NCI-H524 treated with DMSO at 0.1 percent for 48 hours (cell line): Measurements from ENCODE around the gene ADPRH.
"Not testable (repeated sequence)": the region's sequence is repeated elsewhere in the genome, so short reads cannot be mapped to it uniquely, and the experiment has no call there.

ENCODE experiments used
- DNase-seq: peaks from one replicate; lab custom pipeline; 2025; lab: John Stamatoyannopoulos, UW

Gene ADPRH

DNA sequence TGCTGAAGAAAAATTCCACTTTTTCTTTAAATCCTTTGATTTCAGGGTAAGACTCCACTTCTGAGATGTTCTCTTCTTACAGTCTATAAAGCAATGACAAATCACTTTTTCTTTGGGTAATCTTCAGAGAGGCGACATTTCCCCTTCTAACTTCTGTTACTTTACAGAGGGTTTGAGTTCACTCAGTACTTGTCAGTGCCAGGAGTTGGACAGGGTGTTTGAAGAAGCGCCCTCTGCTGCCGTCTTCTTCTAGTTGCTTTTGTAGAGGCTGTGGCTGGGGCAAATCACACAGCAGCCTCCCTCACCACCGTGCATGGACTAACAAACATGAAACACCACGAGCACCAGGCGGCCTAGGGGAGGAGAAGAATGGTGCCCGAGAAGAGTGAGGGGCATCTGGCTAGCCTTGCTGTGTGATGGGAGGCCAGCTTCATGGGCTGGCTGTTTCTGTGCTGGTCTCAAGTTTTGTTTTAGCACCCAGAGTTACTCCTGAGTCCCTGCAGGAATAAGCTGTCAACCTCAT lies 19.8 kb upstream of the ADPRH start, which contains the start of gene CD80:
Gene CD80, minus strand, starts transcription at position 174 of the 523 bp plus-strand sequence. CDS start 1,886 bp downstream, outside the sequence.
- no peak for DNase-seq

DNA sequence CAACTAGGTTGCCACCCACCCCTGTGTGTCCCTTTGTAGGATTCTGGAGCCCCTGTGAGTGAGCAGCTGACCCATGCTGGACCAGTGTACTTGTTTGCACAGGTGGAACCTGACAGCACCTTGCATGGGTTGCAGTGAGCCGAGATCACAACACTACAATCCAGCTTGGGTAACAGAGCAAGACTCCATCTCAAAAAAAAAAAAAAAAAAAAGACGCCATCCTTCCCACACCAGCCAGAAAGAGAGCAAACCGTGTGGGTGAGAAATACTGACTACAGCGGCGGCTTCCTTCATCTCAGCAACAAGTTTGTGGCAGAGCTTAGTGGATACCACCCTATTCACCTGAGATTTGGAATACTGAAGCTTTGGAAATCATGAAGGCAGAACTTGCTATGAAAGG lies 19.1 kb upstream of the ADPRH start:
- no peak for DNase-seq

DNA sequence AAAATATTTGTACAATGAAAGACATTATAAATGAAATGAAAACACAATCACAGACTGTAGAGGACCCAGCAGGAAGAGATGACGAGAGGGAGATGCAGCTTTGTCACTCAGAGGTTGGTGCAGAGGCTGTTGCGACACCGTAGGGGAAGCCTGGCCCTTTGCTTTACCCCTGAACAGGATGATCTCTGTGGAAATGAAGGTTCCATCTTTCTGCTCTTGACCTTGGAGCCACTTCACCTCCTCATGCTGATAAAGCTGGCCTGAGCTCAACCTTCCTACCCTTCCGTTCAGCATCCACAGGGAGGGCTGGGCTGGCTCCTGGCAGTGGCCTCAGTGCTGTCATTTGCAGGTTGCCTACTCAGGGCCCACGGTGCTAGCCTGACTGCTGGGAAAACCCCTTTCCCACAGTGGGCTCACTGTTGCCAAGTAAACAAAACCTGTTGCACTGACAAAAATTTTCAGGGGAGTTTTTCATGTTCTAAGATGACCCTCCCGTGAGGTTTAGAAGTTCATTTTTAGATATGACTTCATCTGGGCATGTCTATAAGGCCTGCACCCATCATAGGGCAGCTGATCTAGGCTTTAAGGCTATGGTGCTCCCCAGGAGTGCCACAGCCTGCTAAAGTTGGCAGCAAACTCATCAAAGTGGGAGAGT lies 16.9 kb upstream of the ADPRH start:
- DNase-seq = no peak

DNA sequence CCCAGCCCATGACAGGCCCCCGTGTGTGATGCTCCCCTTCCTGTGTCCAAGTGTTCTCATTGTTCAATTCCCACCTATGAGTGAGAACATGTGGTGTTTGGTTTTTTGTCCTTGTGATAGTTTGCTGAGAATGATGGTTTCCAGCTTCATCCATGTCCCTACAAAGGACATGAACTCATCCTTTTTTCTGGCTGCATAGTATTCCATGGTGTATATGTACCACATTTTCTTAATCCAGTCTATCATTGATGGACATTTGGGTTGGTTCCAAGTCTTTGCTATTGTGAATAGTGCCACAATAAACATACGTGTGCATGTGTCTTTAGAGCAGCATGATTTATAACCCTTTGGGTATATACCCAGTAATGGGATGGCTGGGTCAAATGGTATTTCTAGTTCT lies 16.0 kb upstream of the ADPRH start:
- DNase-seq = not testable (repeated sequence)

DNA sequence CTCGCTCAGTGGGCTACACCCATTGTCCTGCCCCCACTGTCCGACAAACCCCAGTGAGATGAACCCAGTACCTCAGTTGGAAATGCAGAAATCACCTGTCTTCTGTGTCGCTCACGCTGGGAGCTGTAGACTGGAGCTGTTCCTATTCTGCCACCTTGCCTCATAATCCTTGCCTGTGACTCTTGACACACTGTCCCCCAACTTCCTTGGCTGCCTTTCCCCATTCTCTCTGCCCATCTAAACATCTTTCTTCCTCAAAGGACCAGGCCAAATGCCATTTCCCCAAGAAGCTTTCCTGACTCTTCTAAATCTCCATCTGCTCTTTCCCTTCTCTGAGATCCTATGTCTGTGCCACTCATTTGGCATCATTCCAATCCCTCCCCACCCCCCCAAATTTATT lies 10.1 kb upstream of the ADPRH start:
- no peak for DNase-seq

DNA sequence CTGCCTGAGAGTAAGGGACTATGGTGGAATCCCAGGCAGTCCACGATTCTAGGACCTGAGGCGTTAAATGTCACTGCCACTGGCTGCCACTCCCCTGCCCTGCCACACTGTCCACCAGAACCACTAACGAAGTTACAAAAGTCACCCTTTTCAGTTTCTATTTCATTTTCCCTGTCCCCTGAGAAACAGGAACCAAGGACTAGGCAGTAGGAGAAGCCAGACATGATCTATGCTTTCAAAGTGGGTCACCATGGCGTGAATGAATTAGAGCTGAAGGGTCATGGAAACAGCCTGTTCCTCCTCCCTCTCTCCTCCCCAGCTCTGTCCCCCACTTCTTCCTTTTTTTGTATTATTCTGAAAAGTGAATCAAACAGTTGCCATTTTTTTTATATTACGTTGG lies 9.1 kb upstream of the ADPRH start:
- DNase-seq = no peak

DNA sequence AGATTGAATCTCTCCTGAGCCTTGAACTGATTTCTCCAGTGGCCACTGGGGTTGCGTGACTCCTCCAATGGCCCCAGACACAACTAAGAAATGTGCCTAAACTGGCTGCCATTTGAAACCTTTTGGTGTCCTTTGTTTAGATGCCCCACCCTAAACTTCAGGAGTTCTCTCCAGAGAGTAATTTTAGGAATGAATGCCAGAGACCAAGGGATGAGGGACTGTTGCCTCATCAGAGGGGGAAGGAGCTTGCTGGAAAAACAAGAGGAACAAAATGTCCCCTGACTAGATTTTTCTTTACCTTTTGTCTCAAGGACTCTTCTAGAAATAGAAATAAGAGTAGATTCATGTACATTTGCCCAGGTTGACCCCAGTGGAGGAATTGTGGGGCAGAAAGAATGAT lies 8.1 kb upstream of the ADPRH start:
- DNase-seq = no peak

DNA sequence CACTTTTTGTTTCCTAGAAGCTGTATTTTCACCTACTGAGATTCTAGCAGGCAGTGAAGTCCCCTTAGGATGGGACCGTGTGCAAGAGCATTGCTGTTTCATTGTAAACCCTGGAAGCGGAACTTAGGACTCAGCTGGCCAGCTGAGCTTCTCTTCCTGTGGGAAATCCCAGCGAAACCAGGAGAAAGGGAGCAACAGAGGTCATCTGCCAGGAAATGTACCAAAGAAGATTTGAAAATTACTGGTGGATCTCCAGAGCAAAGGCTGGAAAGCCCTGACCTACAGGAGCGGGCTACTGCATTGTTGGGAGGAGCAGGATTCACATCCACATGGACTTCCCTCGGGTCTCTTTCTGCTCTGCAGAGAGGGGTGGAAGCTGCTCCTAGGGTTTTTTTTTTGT lies 7.6 kb upstream of the ADPRH start:
- no peak for DNase-seq

DNA sequence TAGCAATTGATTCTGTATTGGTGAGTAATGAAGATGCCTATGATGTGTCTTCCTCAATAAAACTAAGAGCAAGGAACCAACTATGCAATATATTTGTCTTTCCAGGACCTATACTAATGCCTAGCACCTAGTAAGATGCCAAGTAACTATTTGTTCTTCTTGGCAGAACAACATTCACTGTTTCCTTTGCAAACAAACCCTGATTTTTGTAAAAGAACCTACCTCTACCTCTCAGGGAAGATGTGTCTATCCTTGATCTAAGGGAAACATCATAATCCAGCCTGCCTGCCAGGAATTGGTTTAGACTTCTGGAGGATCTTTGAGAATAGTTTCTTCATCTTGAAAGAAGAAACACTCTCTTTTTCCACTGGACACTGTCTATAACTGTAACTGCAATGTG lies 3.8 kb upstream of the ADPRH start:
- DNase-seq = no peak

DNA sequence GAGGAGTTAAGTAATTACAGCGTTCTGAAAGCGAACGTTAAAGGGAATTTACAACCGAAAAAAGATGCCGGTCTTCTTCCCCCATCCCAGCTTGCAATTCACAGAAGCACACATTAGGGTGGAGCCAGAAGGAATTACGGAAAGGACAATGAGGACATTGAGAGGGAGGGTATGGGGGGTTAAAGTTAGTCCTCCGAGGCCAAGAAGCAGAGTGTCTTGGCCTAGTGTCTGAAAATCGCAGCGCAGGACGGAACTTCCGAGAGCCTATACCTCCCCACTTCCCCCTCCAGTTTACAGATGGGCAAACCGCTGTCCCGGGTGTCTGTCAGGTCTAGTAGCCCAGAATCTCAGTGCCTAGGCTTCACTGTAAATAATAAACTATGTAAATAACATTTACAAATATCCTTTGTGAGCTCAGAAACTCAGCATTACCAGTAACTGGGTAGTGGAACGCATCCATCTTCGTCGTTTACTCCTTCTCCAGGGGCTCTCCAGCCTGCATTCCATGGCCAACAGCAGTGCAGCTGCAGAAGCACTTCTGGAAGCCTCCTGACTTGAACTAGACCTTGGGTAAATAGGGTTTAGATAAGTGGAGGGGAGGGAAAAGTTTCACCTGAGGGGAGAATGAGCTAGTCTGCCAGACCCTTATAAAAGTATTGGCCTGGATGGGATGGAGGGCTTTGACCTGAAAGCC lies 922 bp downstream of the ADPRH start:
- no peak for DNase-seq

DNA sequence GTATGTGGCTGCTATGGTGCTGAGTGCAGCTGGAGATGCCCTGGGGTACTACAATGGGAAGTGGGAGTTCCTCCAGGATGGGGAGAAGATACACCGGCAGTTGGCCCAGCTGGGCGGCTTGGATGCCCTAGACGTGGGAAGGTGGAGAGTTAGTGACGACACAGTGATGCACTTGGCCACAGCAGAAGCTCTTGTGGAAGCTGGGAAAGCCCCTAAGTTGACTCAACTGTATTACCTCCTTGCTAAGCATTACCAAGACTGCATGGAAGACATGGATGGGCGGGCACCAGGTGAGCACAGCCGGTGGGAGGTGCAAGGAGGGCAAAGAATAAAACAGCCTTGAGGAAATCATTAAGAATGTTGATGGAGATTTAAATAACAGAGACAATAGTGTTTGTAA lies 2.9 kb downstream of the ADPRH start:
- DNase-seq = no peak

DNA sequence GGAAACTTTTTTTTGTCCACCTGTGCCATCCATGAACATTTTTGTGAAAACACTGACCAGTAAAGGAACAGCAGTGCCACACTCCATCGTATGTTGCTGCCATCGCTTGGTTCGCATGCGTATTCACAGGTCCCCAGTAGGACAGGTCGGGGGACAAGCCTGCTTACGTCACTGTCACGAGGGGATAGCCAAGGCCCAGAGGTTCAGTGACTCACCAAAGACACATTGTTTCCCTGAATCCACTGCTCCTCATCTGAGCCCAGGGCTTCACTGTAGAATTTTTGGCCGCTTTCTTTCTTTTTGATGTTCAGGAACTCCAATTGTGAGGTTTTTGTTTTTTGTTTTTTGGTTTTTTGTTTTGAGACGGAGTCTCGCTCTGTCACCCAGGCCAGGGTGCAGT lies 5.9 kb downstream of the ADPRH start:
- no peak for DNase-seq

DNA sequence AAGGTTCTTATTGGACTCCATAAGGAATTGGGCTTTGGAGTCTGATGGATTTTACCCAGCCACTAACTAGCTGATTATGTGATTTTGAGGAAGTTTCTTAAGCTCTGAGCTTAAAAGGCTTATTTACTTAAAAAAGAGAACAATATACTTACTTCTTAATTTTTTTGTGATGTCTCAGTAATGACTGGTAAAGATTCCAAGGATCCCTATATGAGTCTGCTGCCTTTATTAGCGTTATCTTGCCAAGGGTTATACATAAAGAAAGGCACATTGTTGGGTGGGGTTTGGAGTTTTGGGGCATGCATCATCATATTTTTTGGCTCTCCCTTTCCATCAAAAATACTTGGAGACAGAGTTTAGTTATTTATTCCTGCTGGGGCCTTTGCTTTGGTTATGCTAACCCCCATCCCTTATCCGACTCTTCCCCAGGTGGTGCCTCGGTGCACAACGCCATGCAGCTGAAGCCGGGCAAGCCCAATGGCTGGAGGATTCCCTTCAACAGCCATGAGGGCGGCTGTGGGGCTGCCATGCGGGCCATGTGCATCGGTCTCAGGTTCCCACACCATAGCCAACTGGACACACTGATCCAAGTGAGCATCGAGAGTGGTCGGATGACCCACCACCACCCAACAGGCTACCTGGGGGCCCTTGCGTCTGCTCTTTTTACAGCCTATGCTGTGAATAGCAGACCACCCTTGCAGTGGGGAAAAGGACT lies 6.7 kb downstream of the ADPRH start:
- DNase-seq = no peak

DNA sequence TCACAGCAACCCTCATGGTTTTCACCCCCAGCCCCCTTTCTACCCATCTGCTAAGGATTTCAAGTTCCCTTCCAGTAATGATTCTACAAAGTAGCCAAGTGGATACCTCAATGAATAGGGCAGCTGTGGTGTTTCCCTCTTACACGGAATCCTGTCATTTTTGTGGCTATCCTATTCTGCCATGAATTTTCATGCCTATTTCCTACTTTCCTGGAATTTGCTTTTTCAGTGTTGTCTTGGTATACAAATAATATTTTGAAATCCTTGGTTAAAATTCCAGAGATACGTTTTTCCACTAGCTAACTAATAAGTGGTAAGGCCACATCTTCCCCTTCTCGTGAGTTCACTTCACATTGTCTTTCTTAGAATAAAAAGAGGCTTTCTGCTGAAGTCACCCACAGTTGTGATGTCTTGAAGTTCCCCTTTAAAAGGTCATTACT lies 7.5 kb downstream of the ADPRH start:
- no peak for DNase-seq

DNA sequence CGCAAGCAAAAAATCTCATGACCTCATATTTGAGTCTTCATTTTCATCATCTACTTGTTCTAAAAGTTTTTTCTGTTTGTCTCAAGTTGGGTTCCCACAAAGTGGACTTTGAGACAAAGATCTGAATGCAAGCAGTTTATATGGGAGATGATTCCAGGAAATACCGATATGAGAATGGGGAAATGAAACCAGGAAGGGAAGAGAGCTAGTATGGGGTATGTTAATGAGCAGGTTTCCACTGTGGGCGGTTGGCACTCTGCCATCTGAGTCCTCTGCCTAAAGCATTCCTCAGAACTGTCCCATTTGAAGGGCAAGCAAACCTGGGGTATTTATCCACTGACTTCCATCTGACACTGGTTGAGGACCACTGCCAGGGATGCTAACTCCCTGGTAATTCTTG lies 8.8 kb downstream of the ADPRH start:
- no peak for DNase-seq

DNA sequence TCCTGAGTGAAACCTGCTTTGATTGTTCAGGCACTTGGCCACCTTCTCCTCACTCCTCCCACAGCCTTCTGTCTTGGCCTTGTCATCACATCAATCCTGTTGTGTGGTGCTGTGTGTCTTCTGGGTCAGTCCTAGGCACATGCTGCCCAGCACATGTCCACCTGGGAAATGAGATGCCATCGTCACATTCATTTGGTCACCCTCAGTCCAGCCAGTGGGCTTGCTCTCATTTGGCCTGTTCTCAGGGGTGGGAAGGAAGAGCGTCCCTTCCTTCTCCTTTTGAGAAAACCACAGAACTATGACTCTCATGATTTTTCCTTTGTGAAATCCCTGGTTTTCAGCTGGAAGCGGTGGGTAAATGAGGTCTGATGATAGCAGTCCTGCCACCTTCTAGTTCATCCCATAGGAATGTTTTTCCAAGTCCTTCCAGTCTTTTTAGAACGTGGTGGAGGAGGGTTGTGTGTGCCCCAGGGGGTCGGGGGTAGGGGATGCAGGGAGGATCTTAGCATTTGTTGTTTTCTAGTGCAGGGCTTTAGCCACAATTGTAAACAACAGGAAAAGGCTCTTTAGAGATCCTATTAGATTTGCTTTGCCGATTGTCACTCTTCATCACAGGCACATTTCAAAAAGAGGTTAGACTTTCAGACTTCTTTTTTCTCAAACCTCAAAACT lies 9.9 kb downstream of the ADPRH start:
- no peak for DNase-seq

DNA sequence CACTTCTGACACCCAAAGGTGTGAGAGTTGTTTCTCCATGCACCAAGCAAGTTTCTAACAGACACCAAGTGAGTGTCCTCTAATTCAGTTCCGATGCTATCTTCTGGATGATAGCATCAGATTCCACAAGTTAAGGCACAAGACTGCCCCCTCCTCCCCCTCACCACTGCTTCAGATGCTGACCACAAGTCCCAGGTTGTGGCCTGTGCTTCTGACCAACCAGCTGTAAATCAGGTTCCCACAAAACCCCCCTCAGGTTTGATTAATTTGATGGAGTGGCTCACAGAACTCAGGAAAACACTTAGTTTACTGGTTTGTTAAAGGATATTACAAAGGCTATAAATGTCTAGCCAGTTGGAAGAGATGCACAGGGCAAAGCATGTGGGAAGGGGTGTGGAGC lies 11.4 kb downstream of the ADPRH start:
- DNase-seq = no peak

DNA sequence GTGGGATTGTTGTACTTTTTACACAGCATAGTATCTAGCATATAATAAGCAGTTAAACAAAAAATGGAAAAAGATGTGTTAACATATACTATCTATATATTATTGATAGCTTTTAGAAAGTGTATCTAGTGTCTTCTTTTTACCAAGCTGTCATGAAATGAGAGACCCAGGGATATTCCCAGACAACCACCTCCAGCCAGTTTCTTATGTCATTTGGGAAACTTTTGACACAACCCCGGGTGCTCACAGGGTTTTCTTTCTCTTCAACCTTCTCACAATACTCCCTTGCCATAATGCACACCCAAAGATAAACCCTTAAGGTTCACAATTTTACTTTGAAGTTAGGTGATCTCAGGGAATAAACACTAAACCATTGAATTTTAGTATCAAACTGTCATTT lies 13.6 kb downstream of the ADPRH start:
- DNase-seq = no peak

DNA sequence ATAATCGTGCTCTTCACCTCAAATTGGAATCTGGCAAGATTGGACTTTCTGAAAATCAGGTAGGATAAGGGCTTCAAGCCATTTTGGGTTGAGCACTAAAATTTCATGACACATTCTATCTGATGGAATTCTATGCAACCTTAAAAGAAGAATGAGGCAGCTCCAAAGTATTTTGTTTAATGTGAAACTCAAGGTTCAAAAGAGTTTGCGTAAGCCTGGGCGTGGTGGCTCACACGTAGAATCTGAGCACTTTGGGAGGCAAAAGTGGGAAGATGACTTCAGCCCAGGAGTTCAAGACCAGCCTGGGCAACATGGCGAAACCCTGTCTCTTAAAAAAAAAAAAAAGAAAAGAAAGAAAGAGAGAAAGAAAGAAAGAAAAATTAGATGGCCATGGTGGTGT lies 14.8 kb downstream of the ADPRH start:
- DNase-seq = no peak

DNA sequence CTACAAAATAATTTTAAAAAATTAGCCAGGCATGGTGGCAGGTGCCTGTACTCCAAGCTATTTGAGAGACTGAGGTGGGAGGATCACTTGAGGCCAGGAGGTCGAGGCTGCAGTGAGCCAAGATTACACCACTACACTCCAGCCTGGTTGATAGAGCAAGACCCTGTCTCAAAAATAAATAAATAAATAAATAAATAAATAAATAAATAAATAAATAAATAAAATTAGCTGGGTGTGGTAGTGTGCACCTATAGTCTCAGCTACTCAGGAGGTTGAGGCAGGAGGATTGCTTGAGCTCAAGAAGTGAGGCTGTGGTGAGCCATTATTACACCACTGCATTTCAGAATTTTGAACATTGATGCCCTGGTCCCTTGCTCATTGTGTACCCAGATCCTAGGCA lies 15.6 kb downstream of the ADPRH start:
- not testable (repeated sequence) for DNase-seq

DNA sequence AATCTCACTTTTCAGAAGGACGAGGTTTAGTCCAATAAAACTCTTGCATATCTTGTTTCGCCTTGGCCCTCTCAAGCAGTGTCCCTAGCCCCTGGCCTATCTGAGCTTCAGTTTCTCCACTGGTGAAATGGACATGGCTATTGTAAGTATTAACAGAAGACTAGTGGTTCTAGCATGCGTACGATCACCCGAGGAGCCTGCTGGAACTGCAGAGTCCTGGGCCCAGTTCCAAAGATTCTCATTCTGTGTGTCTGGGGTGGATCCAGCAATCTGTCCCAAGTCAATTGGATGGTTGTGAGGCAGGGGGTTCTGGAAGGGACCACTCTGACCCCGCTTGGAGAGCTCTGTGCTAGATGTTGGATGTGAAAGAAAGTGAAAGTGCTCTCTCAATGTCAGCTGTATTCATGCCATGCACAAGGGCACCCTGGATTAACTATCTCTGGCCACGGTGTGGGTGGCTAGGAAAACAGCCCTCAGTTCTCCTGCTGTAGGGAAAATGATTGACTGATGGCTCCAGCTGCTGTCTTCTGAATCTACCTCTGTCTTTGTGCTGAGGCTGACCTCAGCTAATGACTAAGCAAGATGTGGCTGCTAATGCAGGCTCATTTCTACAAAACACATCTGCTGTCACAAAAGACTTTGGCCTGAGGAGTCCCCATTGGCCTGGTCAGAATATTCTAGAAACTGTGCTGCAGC lies 16.5 kb downstream of the ADPRH start:
- DNase-seq = no peak

DNA sequence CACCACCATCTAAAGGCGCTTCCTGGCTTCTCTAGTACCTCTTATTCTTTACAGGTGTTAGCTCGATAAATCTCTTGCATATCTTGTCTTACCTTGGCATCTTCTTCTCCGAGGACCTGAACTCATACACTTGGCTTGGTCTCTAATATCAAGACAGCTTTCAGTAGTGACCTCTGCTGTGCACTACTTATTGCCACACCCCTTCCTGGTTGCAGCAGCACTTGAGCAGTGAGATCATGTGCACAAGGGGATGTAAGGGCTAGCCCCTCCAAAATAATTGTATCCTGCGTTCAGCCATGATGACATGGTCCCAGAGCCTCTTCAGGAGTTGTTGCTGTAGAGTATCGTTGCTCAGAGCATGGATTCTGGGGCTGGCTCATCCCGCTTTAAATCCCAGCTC lies 17.1 kb downstream of the ADPRH start:
- DNase-seq = no peak
